GM12864 (cell line): ENCODE results near the gene TDRD1.

Experiments used
- DNase-seq: peaks from one replicate; pipeline ENCODE4 v3.0.0-alpha.2; 2011; ENCODE audit warnings: low read depth
- H3K4me3 ChIP-seq: 2 replicates; pipeline ENCODE4 v1.5.1; 2011; ENCODE audit warnings: mild to moderate bottlenecking, low read depth, low read length, control low read depth
- CTCF ChIP-seq: IDR thresholded peaks from 2 replicates; pipeline ENCODE4 v1.5.1; 2011; ENCODE audit warnings: low read depth, mild to moderate bottlenecking, moderate library complexity, low read length, control low read depth, inconsistent platforms; ENCODE audit errors: missing control alignments

TDRD1 gene

GRCh38 chr10:114223066-114223465 lies 43.9 kb downstream of the TDRD1 start:
- DNase-seq = no peak

GRCh38 chr10:114228156-114228555 lies 49.0 kb downstream of the TDRD1 start:
- no peak for TF ChIP-seq CTCF
- no peak for DNase-seq
- H3K4me3 ChIP-seq = no peak overlapping the region

More at GRCh38 chr10:114223066-114223465, 43.9 kb downstream of the TDRD1 start:
- no peak for TF ChIP-seq CTCF
- no peak overlapping the region for H3K4me3 ChIP-seq

GRCh38 chr10:114232561-114233176 lies 53.5 kb downstream of the TDRD1 start:
- no peak for TF ChIP-seq CTCF
- H3K4me3 ChIP-seq = no peak overlapping the region

GRCh38 chr10:114233482-114233881 lies 54.3 kb downstream of the TDRD1 start:
- TF ChIP-seq CTCF = no peak
- no peak for DNase-seq
- H3K4me3 ChIP-seq = no peak overlapping the region

More at GRCh38 chr10:114232561-114233176, 53.5 kb downstream of the TDRD1 start:
- DNase-seq = no peak

- TF ChIP-seq CTCF = no peak
- no peak overlapping the region for H3K4me3 ChIP-seq
- DNase-seq = no peak
Measured at GRCh38 chr10:114234132-114234531, 55.0 kb downstream of the TDRD1 start.

- no peak within 1 kb of the TSS; the same call in 1 of the 2 replicates for H3K4me3 ChIP-seq
- DNase-seq = no peak
- TF ChIP-seq CTCF = peak; percentile 20
Measured at GRCh38 chr10:114239117-114239993, 60.2 kb downstream of the TDRD1 start, which contains the start of gene VWA2. TSS of gene VWA2 (plus strand) at chr10:114239254. CDS start at chr10:114248714, 9,460 bp downstream.
